WTC11 (cell line): ENCODE measurements around the gene CMYA5. TPM values are rescaled to one million over a fixed set of nuclear protein-coding genes. Genes with fewer than 3 reads are reported as not detected.

Source experiments
- ATAC-seq: fragments of 200-7000 bp; cut with Tn5 transposase; 2 replicates; pipeline ENCODE4 v1.10.0; 2021; ENCODE audit warnings: mild to moderate bottlenecking, moderate library complexity
- CTCF ChIA-PET: fragments of 300-600 bp; sonication (Branson Sonifier 250); formaldehyde crosslinking; loops from one replicate; lab custom pipeline; 2021; ENCODE audit warnings: antibody characterized with exemption; lab: Charles Lee
- POLR2A ChIA-PET: fragments of 350-600 bp; sonication (Branson Sonifier 250); formaldehyde crosslinking; loops from one replicate; lab custom pipeline; 2021; ENCODE audit warnings: antibody characterized with exemption; lab: Charles Lee
- DNase-seq: peaks from one replicate; pipeline ENCODE4 v3.0.0; 2021; ENCODE audit warnings: low spot score
- H3K27ac Mint-ChIP-seq: 2 replicates; pipeline ENCODE4 v1.8.0; 2021; ENCODE audit warnings: mixed read lengths
- H3K27me3 Mint-ChIP-seq: 2 replicates; pipeline ENCODE4 v1.8.0; 2021; ENCODE audit warnings: low read depth, mild to moderate bottlenecking, moderate library complexity, mixed read lengths
- H3K36me3 Mint-ChIP-seq: 2 replicates; pipeline ENCODE4 v1.8.0; 2021; ENCODE audit warnings: mixed read lengths
- H3K4me1 Mint-ChIP-seq: 2 replicates; pipeline ENCODE4 v1.8.0; 2022; ENCODE audit warnings: mixed read lengths
- H3K4me3 Mint-ChIP-seq: 2 replicates; pipeline ENCODE4 v1.8.0; 2021; ENCODE audit warnings: mild to moderate bottlenecking, moderate library complexity, mixed read lengths
- H3K9me3 Mint-ChIP-seq: 2 replicates; pipeline ENCODE4 v1.8.0; 2021; ENCODE audit warnings: mixed read lengths
- AR ChIP-seq: fragments of 250-450 bp; sonication (Bioruptor Pico); IDR thresholded peaks from 2 replicates; pipeline ENCODE4 v1.9.0; 2021; ENCODE audit warnings: mild to moderate bottlenecking
- ATF1 ChIP-seq: sonication (generic); formaldehyde crosslinking; IDR thresholded peaks from 2 replicates; pipeline ENCODE4 v1.8.1; 2023; ENCODE audit warnings: mild to moderate bottlenecking, moderate library complexity, missing genetic modification reagents
- ATF3 ChIP-seq: sonication (generic); formaldehyde crosslinking; conservative IDR thresholded peaks from 2 replicates; pipeline ENCODE4 v1.8.1; 2022; ENCODE audit warnings: mild to moderate bottlenecking, missing genetic modification reagents
- ELF4 ChIP-seq: sonication (generic); formaldehyde crosslinking; IDR thresholded peaks from 2 replicates; pipeline ENCODE4 v1.8.1; 2022; ENCODE audit warnings: low read depth, mild to moderate bottlenecking, moderate library complexity, missing genetic modification reagents
- FOXJ3 ChIP-seq: sonication (generic); formaldehyde crosslinking; IDR thresholded peaks from 2 replicates; pipeline ENCODE4 v1.9.0; 2021; ENCODE audit warnings: missing genetic modification reagents, mild to moderate bottlenecking, borderline replicate concordance
- FOXK1 ChIP-seq: sonication (generic); formaldehyde crosslinking; IDR thresholded peaks from 2 replicates; pipeline ENCODE4 v1.8.0; 2022; ENCODE audit warnings: mild to moderate bottlenecking, moderate library complexity, missing genetic modification reagents
- GRHL2 ChIP-seq: fragments of 250-450 bp; sonication (Bioruptor Pico); IDR thresholded peaks from 2 replicates; pipeline ENCODE4 v1.8.0; 2022; ENCODE audit warnings: mild to moderate bottlenecking, moderate library complexity; ENCODE audit not compliant: insufficient replicate concordance, severe bottlenecking
- HMGXB4 ChIP-seq: sonication (generic); formaldehyde crosslinking; IDR thresholded peaks from 2 replicates; pipeline ENCODE4 v1.8.1; 2023; ENCODE audit warnings: mild to moderate bottlenecking, moderate library complexity, missing genetic modification reagents
- IRF2 ChIP-seq: sonication (generic); formaldehyde crosslinking; IDR thresholded peaks from 2 replicates; pipeline ENCODE4 v1.8.0; 2022; ENCODE audit warnings: low read depth, missing genetic modification reagents, borderline replicate concordance
- NFYB ChIP-seq: sonication (generic); formaldehyde crosslinking; conservative IDR thresholded peaks from 2 replicates; pipeline ENCODE4 v1.8.0; 2022; ENCODE audit warnings: low read depth, missing genetic modification reagents
- NR1H2 ChIP-seq: sonication (generic); formaldehyde crosslinking; IDR thresholded peaks from 2 replicates; pipeline ENCODE4 v1.9.0; 2021; ENCODE audit warnings: mild to moderate bottlenecking, moderate library complexity, missing genetic modification reagents
- RORB ChIP-seq: fragments of 250-450 bp; sonication (Bioruptor Pico); IDR thresholded peaks from 2 replicates; pipeline ENCODE4 v1.9.0; 2021; ENCODE audit warnings: mild to moderate bottlenecking
- ZNF281 ChIP-seq: sonication (generic); formaldehyde crosslinking; IDR thresholded peaks from 2 replicates; pipeline ENCODE4 v1.8.0; 2023; ENCODE audit warnings: mild to moderate bottlenecking, missing genetic modification reagents
- ZNF416 ChIP-seq: fragments of 250-450 bp; sonication (Bioruptor Pico); IDR thresholded peaks from 2 replicates; pipeline ENCODE4 v1.9.0; 2021; ENCODE audit warnings: mild to moderate bottlenecking, inconsistent platforms
- ZNF671 ChIP-seq: fragments of 250-450 bp; sonication (Bioruptor Pico); IDR thresholded peaks from 2 replicates; pipeline ENCODE4 v1.8.0; 2021; ENCODE audit warnings: mild to moderate bottlenecking
- total RNA-seq: library from RNA; stranded (reverse); gene quantifications from 3 replicates; pipeline ENCODE4 v1.2.3, GENCODE V29; 2021

Gene CMYA5
- total RNA-seq, 1 experiment from 2014 or later = 1.2 TPM

GRCh38 chr5:79743846-79744605, 54.4 kb downstream of the CMYA5 start:
- TF ChIP-seq GRHL2 (CRISPR knock-in tag) (no peak), FOXJ3 (CRISPR knock-in tag) (no peak), ATF1 (CRISPR knock-in tag) (no peak)
- TF ChIP-seq, all 79 proteins: peak for 0
- CTCF ChIA-PET = no interaction called here
- Mint-ChIP-seq H3K27ac (no peak overlapping the region), H3K27me3 (no peaks in the 10 kb centered on the region), H3K9me3 (peaks cover 4% of the 10 kb centered on the region), H3K36me3 (no peaks in the 10 kb centered on the region), H3K4me3 (no peak overlapping the region), H3K4me1 (peaks cover 35% of the 10 kb centered on the region)
- ATAC-seq = peak; percentile 65
- POLR2A ChIA-PET = no interaction called here
- no peak for DNase-seq

- H3K27me3 Mint-ChIP-seq = no peaks in the 10 kb centered on the region
- no peak for ATAC-seq
- TF ChIP-seq ZNF416 (CRISPR knock-in tag) (no peak), AR (CRISPR knock-in tag) (no peak), ATF3 (CRISPR knock-in tag) (no peak), IRF2 (CRISPR knock-in tag) (no peak), HMGXB4 (CRISPR knock-in tag) (no peak), ZNF281 (CRISPR knock-in tag) (no peak), NR1H2 (CRISPR knock-in tag) (no peak), ELF4 (no peak), ZNF671 (CRISPR knock-in tag) (no peak), RORB (no peak), FOXK1 (CRISPR knock-in tag) (no peak), NFYB (CRISPR knock-in tag) (no peak)
- H3K27ac Mint-ChIP-seq = no peak overlapping the region
- H3K36me3 Mint-ChIP-seq = no peaks in the 10 kb centered on the region
- peaks cover 41% of the 10 kb centered on the region for H3K4me1 Mint-ChIP-seq
- no peak for DNase-seq
- ChIA-PET CTCF (interaction anchor here (1.0 to 2.1 kb wide), 2 partner anchors 29 to 42 kb away, joined by 4 to 5 read pairs; no protein-coding TSS in a partner anchor), POLR2A (no interaction called here)
- H3K9me3 Mint-ChIP-seq = 0 out of 2 replicates have a peak, but pooled peaks cover 3% of the 10 kb centered on the region
- no peak overlapping the region for H3K4me3 Mint-ChIP-seq
Measured at GRCh38 chr5:79745255-79745654, 55.6 kb downstream of the CMYA5 start.
